Putamen (tissue), 1 donor: ENCODE measurements around the gene TST.

ENCODE experiments used
- DNase-seq: peaks from one replicate; pipeline ENCODE4 v3.0.0-alpha.2; 2016; ENCODE audit warnings: low spot score

The TST gene

GRCh38 chr22:37019309-37020191 lies at the start of gene TST, which contains the start of gene MPST:
TSS of gene TST (minus strand) at chr22:37019447. CDS start at chr22:37018732, 715 bp downstream.
TSS of gene MPST (plus strand) at chr22:37019742. CDS start at chr22:37019837, 95 bp downstream.
- peak; percentile 78 for DNase-seq

GRCh38 chr22:37068859-37069258 lies 49.6 kb upstream of the TST start:
- DNase-seq, result no peak

- no peak for DNase-seq
Observed at GRCh38 chr22:37067428-37067827, 48.2 kb upstream of the TST start.

GRCh38 chr22:37065961-37066360 lies 46.7 kb upstream of the TST start:
- DNase-seq, result no peak

- no peak for DNase-seq
Observed at GRCh38 chr22:37065180-37065579, 45.9 kb upstream of the TST start.

- no peak for DNase-seq
Observed at GRCh38 chr22:37064553-37064952, 45.3 kb upstream of the TST start.

- DNase-seq, result no peak
Observed at GRCh38 chr22:37063431-37064420, 44.5 kb upstream of the TST start.

GRCh38 chr22:37062702-37063381 lies 43.6 kb upstream of the TST start:
- no peak for DNase-seq

GRCh38 chr22:37062376-37062675 lies 43.1 kb upstream of the TST start:
- DNase-seq, result peak; percentile 74

GRCh38 chr22:37061611-37062375 lies 42.5 kb upstream of the TST start:
- DNase-seq, result no peak

GRCh38 chr22:37060801-37061610 lies 41.8 kb upstream of the TST start:
- DNase-seq, result peak; percentile 66

GRCh38 chr22:37059876-37060449 lies 40.7 kb upstream of the TST start:
- DNase-seq, result no peak

GRCh38 chr22:37058917-37059701 lies 39.9 kb upstream of the TST start:
- no peak for DNase-seq

- no peak for DNase-seq
Observed at GRCh38 chr22:37057796-37058510, 38.7 kb upstream of the TST start.

- DNase-seq, result peak; percentile 69
Observed at GRCh38 chr22:37057226-37057625, 38.0 kb upstream of the TST start.

- no peak for DNase-seq
Observed at GRCh38 chr22:37056246-37056645, 37.0 kb upstream of the TST start.

- no peak for DNase-seq
Observed at GRCh38 chr22:37054600-37055365, 35.5 kb upstream of the TST start.

- DNase-seq, result no peak
Observed at GRCh38 chr22:37054056-37054395, 34.8 kb upstream of the TST start.
